ENCODE results near the gene UBALD2. TPM values are rescaled to one million over a fixed set of nuclear protein-coding genes. Genes with fewer than 3 reads are reported as not detected.
A peak's percentile ranks its signal among the peaks of the same experiment; 100 is the strongest.

Gene UBALD2
- polyA plus RNA-seq, 2 of the 4 experiments (the other 2 are of a cell fraction) = 12.8 to 21.5 TPM

DNA sequence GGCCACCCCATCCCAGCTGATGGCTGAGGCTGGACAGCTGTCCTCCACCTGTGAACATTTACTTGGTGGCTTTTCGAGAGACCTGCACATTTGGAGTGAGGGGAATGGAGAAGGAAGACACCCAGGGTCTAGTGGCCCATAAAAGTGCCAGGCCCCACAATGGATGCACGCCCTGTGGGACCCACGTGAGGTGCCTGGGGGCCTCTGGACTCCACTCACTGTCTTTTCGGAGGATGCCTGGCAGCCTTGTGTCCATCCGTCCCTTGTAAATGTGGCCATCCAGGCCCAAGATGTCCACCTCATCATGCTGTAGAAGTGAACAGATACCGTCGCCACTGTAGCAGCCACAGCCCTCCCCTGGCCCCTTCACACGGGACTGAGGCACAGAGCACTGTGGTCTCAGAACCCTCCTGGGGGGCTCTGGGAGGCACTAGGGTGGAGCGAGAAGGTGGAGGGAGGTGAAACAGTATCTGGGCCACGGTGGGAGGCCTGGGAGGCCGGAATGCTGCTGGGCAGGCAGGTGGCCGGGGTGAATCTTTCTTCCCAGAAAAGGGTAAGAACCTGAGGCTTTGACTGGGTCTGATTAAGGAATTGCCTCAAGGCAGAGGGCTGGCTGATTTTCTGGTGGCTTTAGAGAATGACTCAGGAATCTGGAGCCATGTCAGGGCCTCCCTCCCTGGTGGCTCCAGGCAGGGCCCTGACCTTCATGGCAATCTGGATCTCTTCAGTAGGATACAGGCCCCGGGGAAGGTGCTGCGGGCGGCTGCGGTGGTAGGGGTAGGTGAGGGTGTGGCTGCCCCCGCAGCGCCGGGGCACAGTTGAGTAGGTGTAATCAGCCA, 11.5 kb downstream of the UBALD2 start:
- H3K9me3 ChIP-seq = no peaks in the 10 kb centered on the region
- WGBS (ENCODE audit: missing lambda C conversion rate) = 87% methylated on average over 19 of the region's 19 CpGs
- no peak overlapping the region for H3K4me2 ChIP-seq
- CTCF ChIA-PET = interaction anchor here (1.0 to 19.6 kb wide), 8 partner anchors 10 to 366 kb away, joined by 3 to 755 read pairs (median 14); partner anchors contain the start of gene EXOC7
- FAIRE-seq (no peak), ATAC-seq (no peak), DNase-seq (ENCODE audit: low read depth in 1 of 2, low spot score in 1 of 2) (no peak)
- POLR2A ChIA-PET = no interaction called here
- TF ChIP-seq RAD21 (conservative IDR thresholded peaks at IDR 0.05 in 1 of 2, IDR thresholded peaks at IDR 0.05 in 1 of 2) = no peak
- TF ChIP-seq CHD2 (IDR thresholded peaks at IDR 0.05; ENCODE audit: low read length, partially characterized antibody) = no peak
- TF ChIP-seq HOXB13 (CRISPR knock-in tag; IDR thresholded peaks at IDR 0.05; ENCODE audit: low read depth) = no peak
- TF ChIP-seq MAFK (IDR thresholded peaks at IDR 0.05; ENCODE audit: partially characterized antibody) = no peak
- no peak for TF ChIP-seq EHMT2 (IDR thresholded peaks at IDR 0.05; ENCODE audit: low read depth)
- no peak for TF ChIP-seq BHLHE40 (IDR thresholded peaks at IDR 0.05; ENCODE audit: low read depth, low read length)
- no peak for TF ChIP-seq PHF8 (IDR thresholded peaks at IDR 0.05; ENCODE audit: borderline replicate concordance, low read depth)
- TF ChIP-seq, protein P1, sequence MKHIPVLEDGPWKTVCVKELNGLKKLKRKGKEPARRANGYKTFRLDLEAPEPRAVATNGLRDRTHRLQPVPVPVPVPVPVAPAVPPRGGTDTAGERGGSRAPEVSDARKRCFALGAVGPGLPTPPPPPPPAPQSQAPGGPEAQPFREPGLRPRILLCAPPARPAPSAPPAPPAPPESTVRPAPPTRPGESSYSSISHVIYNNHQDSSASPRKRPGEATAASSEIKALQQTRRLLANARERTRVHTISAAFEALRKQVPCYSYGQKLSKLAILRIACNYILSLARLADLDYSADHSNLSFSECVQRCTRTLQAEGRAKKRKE (CRISPR knock-in tag; IDR thresholded peaks at IDR 0.05; ENCODE audit: low read depth) = no peak
- no peak for TF ChIP-seq HOXB5 (CRISPR knock-in tag; IDR thresholded peaks at IDR 0.05)
- no peak for TF ChIP-seq REST (IDR thresholded peaks at IDR 0.05)
- no peak for TF ChIP-seq RNF2 (IDR thresholded peaks at IDR 0.05; ENCODE audit: borderline replicate concordance, low read depth)
- TF ChIP-seq ZNF302 (CRISPR knock-in tag; IDR thresholded peaks at IDR 0.05) = no peak
- TF ChIP-seq NPAS2 (CRISPR knock-in tag; IDR thresholded peaks at IDR 0.05; ENCODE audit: borderline replicate concordance) = no peak
- TF ChIP-seq ELK1 (IDR thresholded peaks at IDR 0.05; ENCODE audit: low read depth, low read length) = no peak
- no peak overlapping the region for H3K4me3 ChIP-seq
- peaks cover 10% of the 10 kb centered on the region for H3K4me1 ChIP-seq
- peak overlapping the region; percentile 35 to 66; a peak in 4 of 6 replicates for H3K27ac ChIP-seq

GRCh38 chr17:76277300-76278267, 12.4 kb downstream of the UBALD2 start:
- H3K4me3 ChIP-seq = no peak overlapping the region
- ChIA-PET CTCF (interaction anchor here (1.4 to 19.6 kb wide), 21 partner anchors 9 to 367 kb away, joined by 3 to 755 read pairs (median 37); partner anchors contain the start of genes CDK3, EXOC7, QRICH2 and RNF157), POLR2A (interaction anchor here (1.0 kb wide), 1 partner anchor 13 kb away, joined by 4 read pairs; the partner anchor contains the start of gene UBALD2)
- no peak overlapping the region for H3K4me2 ChIP-seq
- ATAC-seq = no peak
- H3K27ac ChIP-seq = peak overlapping the region in 1 of 2 experiments; percentile 66; a peak in 3 of 6 replicates
- WGBS (ENCODE audit: missing lambda C conversion rate) = 92% methylated on average over 31 of the region's 31 CpGs
- no peak for DNase-seq (ENCODE audit: low read depth in 1 of 2, low spot score in 1 of 2)
- no peaks in the 10 kb centered on the region for H3K9me3 ChIP-seq
- peaks cover 10% of the 10 kb centered on the region for H3K4me1 ChIP-seq
- peak; percentile 43 for FAIRE-seq
- TF ChIP-seq SMC3 (IDR thresholded peaks at IDR 0.05) = no peak
- no peak for TF ChIP-seq TP53 (CRISPR knock-in tag; IDR thresholded peaks at IDR 0.05)
- TF ChIP-seq RAD21 (conservative IDR thresholded peaks at IDR 0.05 in 1 of 2, IDR thresholded peaks at IDR 0.05 in 1 of 2) = no peak
- TF ChIP-seq RFX5 (IDR thresholded peaks at IDR 0.05) = no peak
- TF ChIP-seq ELK1 (IDR thresholded peaks at IDR 0.05; ENCODE audit: low read depth, low read length) = no peak
- TF ChIP-seq ZSCAN20 (CRISPR knock-in tag; IDR thresholded peaks at IDR 0.05) = no peak
- TF ChIP-seq FOSL2 (IDR thresholded peaks at IDR 0.05) = no peak
- no peak for TF ChIP-seq FOSL2 (CRISPR knock-in tag; IDR thresholded peaks at IDR 0.05)
- TF ChIP-seq JUN (IDR thresholded peaks at IDR 0.05) = no peak
- TF ChIP-seq KDM5A (IDR thresholded peaks at IDR 0.05) = no peak
- TF ChIP-seq GATA3 (IDR thresholded peaks at IDR 0.05; ENCODE audit: borderline replicate concordance) = no peak
- no peak for TF ChIP-seq NFE2L2 (conservative IDR thresholded peaks at IDR 0.05; ENCODE audit: low read length)
- no peak for TF ChIP-seq KDM1A (IDR thresholded peaks at IDR 0.05; ENCODE audit: low read depth)
- no peak for TF ChIP-seq NPAS2 (CRISPR knock-in tag; IDR thresholded peaks at IDR 0.05; ENCODE audit: borderline replicate concordance)
- no peak for TF ChIP-seq HOXB5 (CRISPR knock-in tag; IDR thresholded peaks at IDR 0.05)
